ENCODE measurements around the gene TMA16.

Gene TMA16

DNA sequence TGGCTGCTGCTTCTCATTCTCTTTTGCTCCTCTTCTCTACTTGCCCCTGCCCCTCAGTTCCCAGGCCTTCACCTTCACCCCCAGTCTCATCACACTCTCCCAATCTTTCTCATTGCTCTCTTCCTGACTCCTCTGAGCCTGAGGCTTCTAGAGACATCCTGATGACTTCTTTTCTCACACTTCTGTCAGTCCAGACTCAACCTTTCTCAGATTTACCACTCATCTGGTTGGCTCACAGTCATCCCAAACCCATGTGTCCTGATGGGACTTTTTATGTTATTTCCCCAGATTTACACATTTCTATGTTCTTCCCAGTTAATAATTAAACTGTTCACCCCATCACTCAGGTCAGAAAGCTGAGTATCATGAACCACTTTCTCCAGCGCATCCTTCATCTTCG lies 68.0 kb downstream of the TMA16 start:
- DNase-seq: no peak

DNA sequence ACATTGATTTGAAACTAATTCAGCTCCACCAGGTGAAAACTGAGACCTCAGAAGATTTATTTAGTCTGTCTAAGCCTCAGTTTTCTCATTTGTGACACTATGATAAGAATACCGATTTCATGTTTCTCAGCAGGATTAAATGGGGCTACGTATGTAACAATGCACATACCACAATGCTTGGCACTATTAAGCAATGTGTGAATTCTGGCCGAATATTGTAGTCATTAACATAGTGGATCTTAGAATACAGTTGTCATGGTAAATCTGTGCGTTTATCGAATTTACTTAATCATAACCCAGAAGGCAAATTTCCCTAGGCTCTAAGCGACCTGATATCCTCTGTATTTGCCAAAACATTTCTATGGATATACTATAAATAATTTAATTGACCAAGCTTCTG lies 69.1 kb downstream of the TMA16 start:
- DNase-seq: no peak

DNA sequence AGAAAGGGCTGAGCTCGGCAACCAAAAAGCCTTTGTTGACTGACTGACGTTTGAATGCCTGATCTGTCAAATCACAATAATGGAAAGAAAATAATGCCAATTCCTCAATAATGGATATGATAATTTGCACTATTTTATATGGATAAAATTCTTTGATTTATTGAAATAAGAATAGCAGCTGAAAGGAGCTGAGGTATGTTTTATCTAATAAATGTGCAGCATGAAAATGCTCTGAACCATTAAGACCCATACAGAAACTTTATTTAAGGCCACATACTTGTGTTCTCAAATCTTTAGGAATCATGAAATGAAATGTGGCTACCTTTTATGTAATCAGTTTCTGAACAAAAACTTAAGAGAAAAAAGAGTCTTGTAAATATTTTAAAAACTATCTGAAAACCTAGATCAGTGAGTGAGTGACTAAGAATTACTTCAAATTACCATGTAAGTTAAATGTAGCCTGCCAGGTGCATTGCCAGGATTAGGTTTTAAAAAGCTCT lies 69.8 kb downstream of the TMA16 start:
- DNase-seq: no peak

DNA sequence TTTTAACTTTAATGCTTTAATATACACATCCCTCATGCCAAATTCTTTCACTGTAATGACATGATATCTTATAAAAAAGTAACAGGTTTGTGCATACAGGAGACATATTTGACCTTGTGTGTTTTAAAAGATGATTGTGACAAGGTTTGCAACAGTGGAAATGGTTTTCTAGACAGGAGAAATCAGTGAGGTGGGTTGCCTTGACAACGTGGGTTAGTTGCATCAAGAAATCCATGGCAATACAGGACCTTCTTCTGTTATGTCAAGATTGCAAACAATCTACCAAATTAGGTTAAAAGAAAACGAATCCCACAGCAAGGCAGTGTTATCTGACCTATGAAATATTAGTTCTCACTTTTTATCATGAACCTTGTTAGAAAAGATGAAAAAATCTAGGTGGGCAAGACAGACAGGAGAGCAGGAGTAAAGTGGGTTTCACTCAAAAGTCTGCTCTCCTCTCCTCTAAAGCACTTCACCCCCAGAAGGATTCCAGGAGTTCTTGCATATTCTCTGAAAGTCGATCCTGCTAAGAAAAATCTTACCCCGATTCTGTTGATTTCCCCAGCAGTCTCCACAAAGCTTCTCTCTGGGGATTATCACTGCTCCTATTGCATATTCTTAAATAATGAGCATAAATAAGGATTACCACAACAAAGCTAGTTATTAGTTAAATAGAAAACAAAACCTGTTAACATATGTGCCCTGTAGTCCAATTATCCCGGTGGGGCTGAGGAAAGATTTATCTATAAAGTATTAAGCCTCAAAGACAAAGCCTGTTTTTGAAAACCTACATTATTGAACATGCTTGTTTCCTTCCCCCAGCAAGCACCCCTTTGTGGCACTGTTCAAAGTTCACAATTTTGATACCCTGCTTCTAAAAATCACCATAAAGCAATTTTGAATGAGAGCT lies 71.0 kb downstream of the TMA16 start:
- DNase-seq: no peak

DNA sequence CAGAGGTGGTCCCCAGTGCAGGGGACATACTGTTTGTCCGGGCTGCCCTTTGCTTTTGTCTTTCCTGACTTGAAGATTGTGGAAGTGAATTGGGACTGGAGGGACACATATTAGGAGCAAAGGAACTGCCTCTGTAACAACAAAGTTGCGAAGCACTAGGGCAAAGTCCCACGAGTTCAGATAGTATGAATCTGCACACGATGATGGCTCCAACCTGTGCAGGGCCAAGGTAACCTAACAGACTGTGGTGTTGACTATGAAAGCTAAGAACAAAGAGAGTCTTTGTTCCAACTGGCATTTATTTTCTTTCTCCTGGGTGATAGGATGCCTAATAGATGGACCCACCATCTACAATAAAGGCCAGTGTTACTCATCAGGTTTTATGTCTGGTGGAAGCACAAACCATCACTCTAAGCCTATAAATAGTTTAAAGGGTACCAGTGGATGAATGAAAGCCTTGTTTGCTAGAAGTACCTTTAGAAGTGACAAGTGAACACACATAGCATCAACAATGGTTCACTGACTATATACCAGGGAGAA lies 71.8 kb downstream of the TMA16 start:
- DNase-seq: no peak

DNA sequence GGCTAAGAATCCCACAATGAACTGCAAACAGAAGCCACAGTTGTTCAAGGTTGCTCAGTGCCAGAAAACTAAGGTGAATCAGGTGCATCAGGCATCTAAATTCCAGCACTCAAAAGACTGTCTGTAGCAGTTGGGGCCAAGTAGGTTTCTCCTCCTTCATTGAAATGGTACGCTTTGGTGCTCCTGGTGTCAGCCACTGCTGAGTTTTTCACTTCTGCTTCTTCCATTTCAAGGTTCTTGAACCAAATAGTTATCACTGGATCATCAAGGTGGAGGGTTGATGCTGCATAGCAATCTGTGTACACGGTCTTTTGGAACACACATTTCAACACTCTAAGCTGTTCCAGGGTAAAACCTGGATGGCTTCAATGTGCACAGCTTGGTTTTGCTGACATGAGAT lies 74.4 kb downstream of the TMA16 start:
- DNase-seq: no peak
